Chondrocyte (in vitro differentiated cells): ENCODE results near the gene DST. TPM values are rescaled to one million over a fixed set of nuclear protein-coding genes. Genes with fewer than 3 reads are reported as not detected.
A peak's percentile ranks its signal among the peaks of the same experiment; 100 is the strongest.

ENCODE experiments used
- DNase-seq: peaks from one replicate; pipeline ENCODE4 v3.0.0; 2021; ENCODE audit warnings: mixed read lengths, low spot score
- H3K27ac Mint-ChIP-seq: one replicate; pipeline ENCODE4 v1.8.0; 2021; ENCODE audit warnings: mild to moderate bottlenecking, moderate library complexity, mixed read lengths; ENCODE audit not compliant: unreplicated experiment
- H3K27me3 Mint-ChIP-seq: 2 replicates; pipeline ENCODE4 v1.8.0; 2021; ENCODE audit warnings: low read depth, mixed read lengths
- H3K36me3 Mint-ChIP-seq: 2 replicates; pipeline ENCODE4 v1.8.0; 2021; ENCODE audit warnings: low read depth, mixed read lengths
- H3K4me1 Mint-ChIP-seq: 2 replicates; pipeline ENCODE4 v1.8.0; 2021; ENCODE audit warnings: low read depth, mild to moderate bottlenecking, mixed read lengths
- H3K4me3 Mint-ChIP-seq: one replicate; pipeline ENCODE4 v1.8.0; 2021; ENCODE audit warnings: mild to moderate bottlenecking, moderate library complexity, mixed read lengths; ENCODE audit not compliant: unreplicated experiment
- H3K9me3 Mint-ChIP-seq: 2 replicates; pipeline ENCODE4 v1.8.0; 2021; ENCODE audit warnings: low read depth, mixed read lengths
- CTCF ChIP-seq: fragments of 200-600 bp; sonication (generic); IDR thresholded peaks from 2 replicates; pipeline ENCODE4 v1.5.0; 2021; ENCODE audit warnings: antibody characterized with exemption, mild to moderate bottlenecking, moderate library complexity
- total RNA-seq: library from RNA; stranded (reverse); gene quantifications from 3 replicates; pipeline ENCODE4 v1.2.1, GENCODE V29; 2021

The DST gene
- total RNA-seq, 1 donor from 2014 or later: 168 TPM

GRCh38 chr6:56618050-56618449 is 24.6 kb downstream of the DST start:
- Mint-ChIP-seq H3K27me3 (no peaks in the 10 kb centered on the region), H3K9me3 (no peaks in the 10 kb centered on the region), H3K36me3 (peaks cover 25% of the 10 kb centered on the region), H3K27ac (no peak overlapping the region), H3K4me3 (no peak overlapping the region), H3K4me1 (peaks cover 6% of the 10 kb centered on the region)
- no peak for DNase-seq
- TF ChIP-seq CTCF: peak; percentile 38

- no peak for TF ChIP-seq CTCF
- Mint-ChIP-seq H3K4me3 (no peak overlapping the region), H3K27me3 (no peaks in the 10 kb centered on the region), H3K36me3 (peaks cover 25% of the 10 kb centered on the region), H3K4me1 (peaks cover 6% of the 10 kb centered on the region), H3K9me3 (no peaks in the 10 kb centered on the region), H3K27ac (no peak overlapping the region)
- DNase-seq: no peak
Measured at GRCh38 chr6:56616967-56617366, 25.7 kb downstream of the DST start.

GRCh38 chr6:56613247-56613851 is 29.3 kb downstream of the DST start:
- peaks cover 36% of the 10 kb centered on the region for H3K36me3 Mint-ChIP-seq
- no peaks in the 10 kb centered on the region for H3K9me3 Mint-ChIP-seq
- TF ChIP-seq CTCF: no peak

GRCh38 chr6:56608332-56608731 is 34.4 kb downstream of the DST start:
- Mint-ChIP-seq H3K4me1 (peaks cover 15% of the 10 kb centered on the region), H3K4me3 (no peak overlapping the region), H3K27me3 (no peaks in the 10 kb centered on the region), H3K27ac (no peak overlapping the region), H3K9me3 (peaks cover 4% of the 10 kb centered on the region), H3K36me3 (peaks cover 25% of the 10 kb centered on the region)
- DNase-seq: no peak
- no peak for TF ChIP-seq CTCF

More at GRCh38 chr6:56613247-56613851, 29.3 kb downstream of the DST start:
- Mint-ChIP-seq H3K27ac (no peak overlapping the region), H3K4me1 (peaks cover 6% of the 10 kb centered on the region), H3K27me3 (no peaks in the 10 kb centered on the region), H3K4me3 (no peak overlapping the region)
- DNase-seq: no peak

GRCh38 chr6:56607111-56607752 is 35.5 kb downstream of the DST start:
- TF ChIP-seq CTCF: no peak
- Mint-ChIP-seq H3K9me3 (peaks cover 4% of the 10 kb centered on the region), H3K36me3 (peaks cover 28% of the 10 kb centered on the region), H3K27ac (no peak overlapping the region), H3K4me3 (no peak overlapping the region), H3K27me3 (no peaks in the 10 kb centered on the region), H3K4me1 (peaks cover 15% of the 10 kb centered on the region)
- DNase-seq: no peak
